Activated T-cell treated with anti-CD3 and anti-CD28 coated beads, Interleukin-2, amount 50 U/mL, for 4 hours (primary cell): ENCODE data around the gene BCL2L14. TPM values are rescaled to one million over a fixed set of nuclear protein-coding genes. Genes with fewer than 3 reads are reported as not detected.

Experiments used
- ATAC-seq, 2 donors: fragments of 200-7000 bp; cut with Tn5 transposase; one replicate each; pipeline ENCODE4 v1.10.0; 2021
- DNase-seq: peaks from one replicate; pipeline ENCODE4 v3.0.0-alpha.2; 2020
- H3K27me3 Mint-ChIP-seq: one replicate; pipeline ENCODE4 v1.8.0; 2021; ENCODE audit warnings: low read depth, mixed read lengths
- H3K36me3 Mint-ChIP-seq: one replicate; pipeline ENCODE4 v1.8.0; 2022; ENCODE audit warnings: mixed read lengths; ENCODE audit not compliant: insufficient read depth
- H3K4me1 Mint-ChIP-seq: one replicate; pipeline ENCODE4 v1.8.0; 2021; ENCODE audit warnings: low read depth, mixed read lengths
- H3K4me3 Mint-ChIP-seq: one replicate; pipeline ENCODE4 v1.8.0; 2021; ENCODE audit warnings: mild to moderate bottlenecking, moderate library complexity, mixed read lengths
- H3K9me3 Mint-ChIP-seq: one replicate; pipeline ENCODE4 v1.8.0; 2021; ENCODE audit warnings: mixed read lengths
- total RNA-seq, 3 donors: library from RNA; stranded (reverse); gene quantifications; one replicate each; pipeline ENCODE4 v1.2.1, GENCODE V29; 2021

BCL2L14 gene
- total RNA-seq, 3 donors from 2014 or later, result 1.1 to 2.5 (median 1.9) TPM

DNA sequence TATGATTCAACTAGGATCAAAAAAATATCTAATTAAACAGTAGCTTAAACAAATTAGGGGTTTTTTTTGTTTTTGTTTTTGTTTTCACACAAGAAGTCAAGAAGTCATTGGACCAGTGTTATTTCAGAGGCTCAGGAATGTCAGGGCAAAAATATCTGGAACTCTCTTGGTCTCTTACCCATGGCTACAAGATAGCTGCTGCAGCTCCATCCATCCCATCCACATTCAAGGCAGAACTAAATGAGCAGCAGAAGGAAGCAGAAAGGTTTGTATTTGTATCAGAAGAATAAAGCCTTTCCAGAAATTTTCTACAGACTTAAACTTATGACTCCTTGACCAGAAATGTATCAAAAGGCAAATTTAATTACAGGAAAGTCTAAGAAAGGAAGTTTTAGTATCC lies 33.8 kb upstream of the BCL2L14 start:
- Mint-ChIP-seq H3K4me3 (no peak overlapping the region), H3K36me3 (no peaks in the 10 kb centered on the region), H3K9me3 (no peaks in the 10 kb centered on the region), H3K4me1 (peaks cover 19% of the 10 kb centered on the region), H3K27me3 (peaks cover 4% of the 10 kb centered on the region)
- no peak for ATAC-seq
- no peak for DNase-seq

DNA sequence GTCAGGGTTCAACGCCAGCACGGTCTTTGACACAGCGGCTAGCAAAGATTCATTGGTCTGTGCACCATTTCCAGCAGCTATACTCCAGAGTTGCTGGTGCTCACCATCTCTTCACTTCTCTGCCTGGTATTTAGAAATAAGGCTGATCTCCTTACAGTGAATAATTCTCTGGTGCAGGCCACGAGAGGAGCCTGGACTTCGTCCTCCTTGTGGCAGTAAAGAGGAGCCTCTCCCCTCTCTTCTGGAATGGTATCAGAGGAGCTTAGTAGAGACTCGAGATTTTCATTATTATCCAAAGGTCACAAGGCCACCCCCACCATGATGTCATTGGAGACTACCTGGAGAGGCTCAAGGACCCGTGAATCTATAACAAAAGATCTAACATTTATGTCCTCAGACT lies 30.8 kb upstream of the BCL2L14 start:
- peaks cover 4% of the 10 kb centered on the region for H3K27me3 Mint-ChIP-seq
- no peaks in the 10 kb centered on the region for H3K4me1 Mint-ChIP-seq
- no peak overlapping the region for H3K4me3 Mint-ChIP-seq
- DNase-seq (no peak), ATAC-seq (no peak)
- no peaks in the 10 kb centered on the region for H3K9me3 Mint-ChIP-seq
- H3K36me3 Mint-ChIP-seq, result no peaks in the 10 kb centered on the region

DNA sequence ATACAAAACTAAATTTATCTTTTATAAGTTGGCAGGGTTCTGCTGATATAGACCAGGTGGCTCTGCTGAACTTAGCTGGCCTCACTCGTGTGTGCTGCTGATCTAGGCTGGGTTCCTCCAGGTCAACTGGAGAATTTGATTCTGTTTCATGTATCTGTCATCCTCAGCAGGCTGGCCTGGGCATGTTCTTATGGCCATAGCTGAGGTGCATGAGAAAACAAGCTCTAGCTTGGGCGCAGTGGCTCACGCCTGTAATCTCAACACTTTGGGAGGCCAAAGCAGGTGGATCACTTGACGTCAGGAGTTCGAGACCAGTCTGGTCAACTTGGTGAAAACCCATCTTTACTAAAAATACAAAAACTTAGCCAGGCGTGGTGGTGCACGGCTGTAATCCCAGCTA lies 24.3 kb upstream of the BCL2L14 start:
- Mint-ChIP-seq H3K4me1 (no peaks in the 10 kb centered on the region), H3K27me3 (no peaks in the 10 kb centered on the region), H3K9me3 (no peaks in the 10 kb centered on the region), H3K36me3 (no peaks in the 10 kb centered on the region), H3K4me3 (no peak overlapping the region)
- DNase-seq, result no peak
- ATAC-seq, result no peak

DNA sequence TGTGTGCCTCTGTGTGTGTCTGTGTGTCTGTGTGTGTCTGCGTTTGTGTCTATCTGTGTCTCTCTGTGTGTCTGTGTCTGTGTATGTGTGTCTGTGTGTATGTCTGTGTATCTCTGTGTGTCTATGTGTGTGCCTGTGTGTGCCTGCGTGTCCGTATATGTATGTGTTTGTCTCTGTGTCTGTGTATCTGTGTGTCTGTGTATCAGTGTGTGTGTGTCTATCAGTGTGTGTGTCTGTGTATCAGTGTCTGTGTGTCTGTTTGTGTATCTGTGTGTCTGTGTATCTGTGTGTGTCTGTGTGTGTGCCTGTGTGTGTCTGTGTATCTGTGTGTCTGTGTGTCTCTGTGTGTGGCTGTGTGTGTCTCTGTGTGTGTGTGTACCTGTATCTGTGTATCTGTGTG lies 23.1 kb upstream of the BCL2L14 start:
- H3K9me3 Mint-ChIP-seq, result no peaks in the 10 kb centered on the region
- H3K27me3 Mint-ChIP-seq, result no peaks in the 10 kb centered on the region
- DNase-seq (no peak), ATAC-seq (no peak)
- H3K4me3 Mint-ChIP-seq, result no peak overlapping the region
- no peaks in the 10 kb centered on the region for H3K36me3 Mint-ChIP-seq
- no peaks in the 10 kb centered on the region for H3K4me1 Mint-ChIP-seq

DNA sequence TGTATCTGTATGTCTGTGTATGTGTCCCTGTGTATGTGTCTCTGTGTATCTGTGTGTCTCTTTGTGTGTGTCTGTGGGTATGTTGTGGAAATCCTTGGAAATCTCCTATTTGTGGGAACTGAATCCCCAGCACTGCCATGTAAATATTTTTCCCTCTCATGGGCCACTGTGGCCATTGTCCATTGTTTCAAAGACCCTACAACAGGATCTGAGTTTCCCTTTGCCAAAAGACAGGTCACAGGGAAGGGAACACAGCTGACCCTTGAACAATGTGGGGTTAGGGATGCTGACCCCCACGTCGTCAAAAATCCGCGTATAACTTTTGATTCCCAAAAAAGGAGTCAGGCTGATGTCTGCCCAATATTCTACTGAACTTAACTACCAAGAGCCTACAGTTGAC lies 22.5 kb upstream of the BCL2L14 start:
- Mint-ChIP-seq H3K4me3 (no peak overlapping the region), H3K27me3 (no peaks in the 10 kb centered on the region), H3K9me3 (no peaks in the 10 kb centered on the region), H3K4me1 (no peaks in the 10 kb centered on the region), H3K36me3 (no peaks in the 10 kb centered on the region)
- DNase-seq (no peak), ATAC-seq (no peak)

DNA sequence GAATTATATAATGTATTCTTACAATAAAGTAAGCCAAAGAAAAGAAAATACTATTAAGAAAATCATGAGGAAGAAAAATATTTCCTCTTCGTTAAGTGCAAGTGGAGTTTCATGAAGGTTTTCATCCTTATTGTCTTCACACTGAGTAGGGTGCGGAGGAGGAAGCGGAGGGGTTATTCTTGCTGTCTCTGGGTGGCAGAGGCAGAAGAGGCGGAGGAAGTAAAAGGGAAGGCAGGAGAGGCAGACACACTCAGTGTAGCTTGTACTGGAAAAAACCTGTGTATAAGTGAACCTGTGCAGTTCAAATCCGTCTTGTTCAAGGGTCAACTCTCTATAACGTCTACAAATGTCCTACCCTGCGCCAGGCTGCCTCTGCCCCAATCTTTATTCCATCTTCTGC lies 22.0 kb upstream of the BCL2L14 start:
- no peaks in the 10 kb centered on the region for H3K4me1 Mint-ChIP-seq
- ATAC-seq (no peak), DNase-seq (no peak)
- no peak overlapping the region for H3K4me3 Mint-ChIP-seq
- H3K36me3 Mint-ChIP-seq, result no peaks in the 10 kb centered on the region
- H3K27me3 Mint-ChIP-seq, result no peaks in the 10 kb centered on the region
- H3K9me3 Mint-ChIP-seq, result no peaks in the 10 kb centered on the region

DNA sequence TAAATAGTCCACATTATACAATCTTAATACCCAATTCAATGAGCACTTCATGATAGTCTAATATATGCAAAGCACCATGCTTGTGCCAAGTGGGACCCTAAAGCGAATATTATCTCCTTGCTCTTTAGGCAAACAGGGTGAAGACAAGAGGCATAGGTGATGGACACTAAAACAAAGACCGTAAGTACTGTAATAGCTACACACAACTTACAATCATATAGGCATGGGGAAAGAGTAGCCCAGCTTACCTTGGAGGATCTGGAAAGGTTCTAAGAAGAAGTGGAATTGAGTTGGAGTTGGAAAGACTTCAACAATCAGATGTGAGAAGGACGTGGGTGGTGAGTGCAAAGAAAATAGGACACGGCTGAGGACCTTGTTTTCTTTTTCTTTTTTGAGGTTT lies 19.1 kb upstream of the BCL2L14 start:
- ATAC-seq, result no peak
- H3K9me3 Mint-ChIP-seq, result no peaks in the 10 kb centered on the region
- no peak for DNase-seq
- no peak overlapping the region for H3K4me3 Mint-ChIP-seq
- H3K36me3 Mint-ChIP-seq, result no peaks in the 10 kb centered on the region
- H3K4me1 Mint-ChIP-seq, result no peaks in the 10 kb centered on the region
- no peaks in the 10 kb centered on the region for H3K27me3 Mint-ChIP-seq

DNA sequence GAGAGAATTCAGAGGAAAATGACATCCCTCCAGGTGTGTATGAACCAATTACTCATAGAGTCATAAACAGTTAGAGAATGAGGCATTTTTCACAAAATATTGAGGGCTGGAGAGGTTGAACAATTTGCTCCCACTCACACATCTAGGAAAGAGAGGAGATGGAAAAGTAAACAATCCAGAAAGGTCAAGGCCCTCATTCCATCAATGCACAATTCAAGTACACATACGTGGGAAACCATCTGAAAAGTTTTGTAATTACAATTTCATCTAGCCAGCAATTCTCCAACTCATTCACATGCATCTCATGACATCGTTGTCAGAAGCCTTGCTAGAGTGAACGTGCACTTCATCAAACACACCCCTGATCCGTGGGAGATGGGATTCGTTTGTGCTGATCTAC lies 15.7 kb upstream of the BCL2L14 start:
- no peaks in the 10 kb centered on the region for H3K27me3 Mint-ChIP-seq
- no peaks in the 10 kb centered on the region for H3K4me1 Mint-ChIP-seq
- DNase-seq (no peak), ATAC-seq (no peak)
- no peak overlapping the region for H3K4me3 Mint-ChIP-seq
- H3K9me3 Mint-ChIP-seq, result no peaks in the 10 kb centered on the region
- no peaks in the 10 kb centered on the region for H3K36me3 Mint-ChIP-seq

DNA sequence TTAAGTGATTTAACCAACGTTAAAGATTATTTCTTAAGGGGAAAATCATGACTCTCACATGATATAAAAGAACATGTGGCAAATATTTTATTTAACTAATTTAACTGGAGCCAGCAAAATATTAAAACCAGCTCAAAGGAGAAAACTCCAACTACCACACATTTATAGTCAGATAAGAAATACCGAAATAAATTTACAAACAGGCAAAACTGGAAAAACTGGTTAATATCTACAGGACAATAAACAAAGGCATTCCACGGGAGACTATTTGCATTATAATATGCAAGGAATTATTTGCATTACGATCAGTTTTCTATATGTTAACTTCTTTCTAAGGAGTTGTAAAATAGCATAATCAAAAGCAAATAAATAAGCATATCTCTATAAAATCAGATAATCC lies 13.8 kb upstream of the BCL2L14 start:
- no peaks in the 10 kb centered on the region for H3K27me3 Mint-ChIP-seq
- no peak overlapping the region for H3K4me3 Mint-ChIP-seq
- no peaks in the 10 kb centered on the region for H3K9me3 Mint-ChIP-seq
- no peaks in the 10 kb centered on the region for H3K4me1 Mint-ChIP-seq
- H3K36me3 Mint-ChIP-seq, result no peaks in the 10 kb centered on the region
- ATAC-seq, result no peak
- no peak for DNase-seq

DNA sequence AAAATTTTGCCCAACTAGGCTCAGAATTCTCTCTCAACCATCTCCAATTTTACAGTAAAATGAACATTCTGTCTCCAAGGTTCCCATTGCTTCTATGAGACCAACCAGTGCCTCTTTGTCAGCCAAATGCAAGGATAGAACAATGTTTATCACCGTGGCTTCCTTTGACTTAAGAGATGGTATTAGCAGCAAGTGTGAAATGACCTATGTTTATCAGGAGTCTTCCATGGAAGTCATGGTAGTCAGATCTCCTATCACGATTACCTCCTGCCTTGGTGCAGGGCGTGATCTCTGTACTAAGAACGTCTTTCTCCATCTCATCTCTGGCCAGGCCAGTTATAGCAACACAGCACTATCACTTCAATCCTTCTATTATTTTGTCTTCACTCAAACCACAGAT lies 6.1 kb upstream of the BCL2L14 start:
- Mint-ChIP-seq H3K4me1 (no peaks in the 10 kb centered on the region), H3K36me3 (no peaks in the 10 kb centered on the region), H3K9me3 (no peaks in the 10 kb centered on the region), H3K27me3 (peaks cover 3% of the 10 kb centered on the region), H3K4me3 (no peak overlapping the region)
- no peak for DNase-seq
- ATAC-seq, result no peak

DNA sequence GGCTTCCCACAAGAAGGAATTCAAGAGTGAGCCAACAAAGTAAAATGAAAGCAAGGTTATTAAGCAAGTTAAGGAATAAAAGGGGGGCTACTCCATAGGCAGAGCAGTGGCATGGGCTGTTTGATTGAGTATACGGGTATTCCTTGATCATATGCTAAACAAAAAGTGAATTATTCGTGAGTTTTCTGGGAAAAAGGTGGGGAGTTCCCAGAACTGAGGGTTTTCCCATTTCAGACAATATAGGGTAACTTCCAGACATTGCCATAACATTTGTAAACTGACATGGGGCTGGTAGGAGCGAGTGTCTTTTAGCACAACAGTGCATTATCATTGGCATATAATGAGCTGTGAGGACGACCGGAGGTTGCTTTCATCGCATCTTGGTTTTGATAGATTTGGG lies 2.0 kb upstream of the BCL2L14 start:
- no peak overlapping the region for H3K4me3 Mint-ChIP-seq
- no peaks in the 10 kb centered on the region for H3K36me3 Mint-ChIP-seq
- H3K4me1 Mint-ChIP-seq, result peaks cover 15% of the 10 kb centered on the region
- ATAC-seq (no peak), DNase-seq (no peak)
- peaks cover 4% of the 10 kb centered on the region for H3K27me3 Mint-ChIP-seq
- H3K9me3 Mint-ChIP-seq, result no peaks in the 10 kb centered on the region

DNA sequence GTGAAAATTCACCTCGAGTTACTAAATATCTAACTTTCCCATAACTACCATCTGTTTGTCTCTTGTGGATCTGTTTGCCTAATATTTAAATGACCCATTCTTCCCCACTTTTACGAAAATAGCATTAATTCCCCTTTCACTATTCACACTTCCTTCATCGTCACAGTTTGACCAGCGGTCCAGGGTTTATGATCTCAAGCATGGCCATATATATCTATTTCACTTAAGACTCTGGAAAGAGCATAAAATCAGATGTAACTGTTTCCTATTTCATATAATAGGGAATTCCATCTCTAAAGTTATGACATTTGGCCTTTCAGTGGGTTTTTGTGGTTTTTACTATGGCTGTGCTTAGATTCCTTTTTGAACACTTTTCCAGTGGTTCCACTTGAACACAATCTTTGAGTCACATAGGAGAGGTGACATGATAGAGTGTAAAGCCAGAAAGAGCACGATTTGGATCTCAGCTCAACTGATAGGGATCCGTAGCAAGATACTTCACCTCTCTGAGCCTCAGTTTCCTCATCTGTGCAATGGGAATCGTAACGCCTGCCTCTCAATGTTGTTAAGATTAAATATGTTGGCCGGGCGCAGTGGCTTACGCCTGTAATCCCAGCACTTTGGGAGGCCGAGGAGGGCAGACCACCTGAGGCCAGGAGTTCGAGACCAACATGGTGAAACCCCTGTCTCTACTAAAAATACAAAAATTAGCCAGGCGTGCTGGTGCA lies 754 bp upstream of the BCL2L14 start:
- no peak for ATAC-seq
- no peak for DNase-seq
- Mint-ChIP-seq H3K4me1 (peaks cover 15% of the 10 kb centered on the region), H3K4me3 (no peak overlapping the region), H3K36me3 (no peaks in the 10 kb centered on the region), H3K9me3 (no peaks in the 10 kb centered on the region), H3K27me3 (peaks cover 4% of the 10 kb centered on the region)

DNA sequence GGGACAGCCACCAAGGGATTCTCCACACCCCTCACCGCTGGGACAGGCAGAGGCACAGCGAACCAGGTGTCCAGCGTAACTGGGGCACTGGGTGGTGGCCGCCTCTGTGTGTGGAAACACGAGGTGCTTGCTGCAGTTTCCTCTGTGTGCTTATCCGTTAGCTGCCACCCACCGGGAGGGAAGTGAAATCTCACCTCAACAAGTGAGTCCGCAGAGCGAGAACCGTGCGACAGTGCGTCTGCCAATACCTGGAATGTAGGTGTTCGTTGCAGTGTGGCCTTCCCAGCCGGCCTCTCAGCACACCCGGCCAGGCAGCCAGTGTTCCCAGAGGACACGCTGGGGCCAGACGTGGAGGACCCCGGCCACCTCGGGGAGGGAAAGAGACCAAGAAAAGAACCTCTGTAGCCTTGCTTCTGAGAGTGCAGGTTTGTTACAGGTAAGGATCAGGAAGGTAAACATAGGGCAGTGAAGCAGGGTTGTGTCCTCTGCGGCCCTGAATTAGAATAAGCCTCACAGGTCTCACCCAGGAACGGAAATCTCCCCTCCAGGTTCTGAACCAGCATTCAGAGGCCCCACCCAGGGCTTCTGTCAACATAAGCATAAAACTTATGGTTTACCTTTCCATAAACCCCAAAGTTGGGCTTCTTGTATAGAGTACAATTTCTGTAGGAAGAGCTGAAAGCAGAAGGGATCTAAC lies 1.5 kb downstream of the BCL2L14 start:
- DNase-seq (peak; percentile 21), ATAC-seq (peak; percentile 55 to 61)
- peaks cover 15% of the 10 kb centered on the region for H3K4me1 Mint-ChIP-seq
- H3K9me3 Mint-ChIP-seq, result no peaks in the 10 kb centered on the region
- H3K36me3 Mint-ChIP-seq, result no peaks in the 10 kb centered on the region
- H3K4me3 Mint-ChIP-seq, result peak overlapping the region; percentile 86
- H3K27me3 Mint-ChIP-seq, result peaks cover 6% of the 10 kb centered on the region

DNA sequence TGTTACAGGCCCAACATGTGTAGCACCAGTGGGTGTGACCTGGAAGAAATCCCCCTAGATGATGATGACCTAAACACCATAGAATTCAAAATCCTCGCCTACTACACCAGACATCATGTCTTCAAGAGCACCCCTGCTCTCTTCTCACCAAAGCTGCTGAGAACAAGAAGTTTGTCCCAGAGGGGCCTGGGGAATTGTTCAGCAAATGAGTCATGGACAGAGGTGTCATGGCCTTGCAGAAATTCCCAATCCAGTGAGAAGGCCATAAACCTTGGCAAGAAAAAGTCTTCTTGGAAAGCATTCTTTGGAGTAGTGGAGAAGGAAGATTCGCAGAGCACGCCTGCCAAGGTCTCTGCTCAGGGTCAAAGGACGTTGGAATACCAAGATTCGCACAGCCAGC lies 8.6 kb downstream of the BCL2L14 start:
- Mint-ChIP-seq H3K9me3 (no peaks in the 10 kb centered on the region), H3K36me3 (no peaks in the 10 kb centered on the region), H3K27me3 (peaks cover 2% of the 10 kb centered on the region), H3K4me1 (no peaks in the 10 kb centered on the region), H3K4me3 (no peak overlapping the region)
- DNase-seq (no peak), ATAC-seq (no peak)

DNA sequence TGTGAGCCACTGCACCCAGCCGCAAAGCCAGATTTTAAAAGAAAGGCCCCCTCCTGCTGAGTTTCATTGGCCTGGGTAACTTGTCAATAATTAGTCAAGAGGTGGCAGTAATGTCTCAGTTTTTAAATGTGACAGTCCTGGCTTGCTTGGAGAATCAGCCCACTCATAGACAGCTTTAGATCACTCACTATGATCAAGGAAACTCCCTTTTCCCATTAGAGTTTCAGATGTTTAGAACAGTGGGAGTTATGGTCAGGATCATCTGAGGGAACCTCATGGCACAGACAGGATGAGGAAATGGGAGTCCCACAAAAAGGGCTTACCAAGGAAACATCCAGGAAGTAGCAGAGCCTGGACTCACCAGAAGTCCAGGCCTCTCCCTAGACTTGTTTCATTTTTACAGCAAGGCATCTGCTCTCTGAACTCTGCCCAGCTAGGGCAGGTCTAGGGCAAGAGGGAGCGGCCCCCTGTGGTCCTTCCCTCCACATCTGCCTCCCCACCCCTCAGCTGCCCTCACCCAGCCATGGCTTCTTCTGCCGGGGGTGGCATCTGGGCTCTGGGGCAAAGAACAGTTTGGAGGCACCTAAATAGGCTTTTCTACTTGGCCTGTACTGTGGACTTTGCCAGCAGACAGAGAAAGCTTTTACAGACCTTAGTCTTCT lies 11.2 kb downstream of the BCL2L14 start:
- Mint-ChIP-seq H3K9me3 (no peaks in the 10 kb centered on the region), H3K4me3 (no peak overlapping the region), H3K36me3 (no peaks in the 10 kb centered on the region), H3K27me3 (no peaks in the 10 kb centered on the region), H3K4me1 (no peaks in the 10 kb centered on the region)
- ATAC-seq (peak; percentile 52 to 57), DNase-seq (no peak)
